ENCODE data around the gene SPN. TPM values are rescaled to one million over a fixed set of nuclear protein-coding genes. Genes with fewer than 3 reads are reported as not detected.
"Not testable (repeated sequence)": the region's sequence is repeated elsewhere in the genome, so short reads cannot be mapped to it uniquely, and the experiment has no call there.

SPN gene, protein sequence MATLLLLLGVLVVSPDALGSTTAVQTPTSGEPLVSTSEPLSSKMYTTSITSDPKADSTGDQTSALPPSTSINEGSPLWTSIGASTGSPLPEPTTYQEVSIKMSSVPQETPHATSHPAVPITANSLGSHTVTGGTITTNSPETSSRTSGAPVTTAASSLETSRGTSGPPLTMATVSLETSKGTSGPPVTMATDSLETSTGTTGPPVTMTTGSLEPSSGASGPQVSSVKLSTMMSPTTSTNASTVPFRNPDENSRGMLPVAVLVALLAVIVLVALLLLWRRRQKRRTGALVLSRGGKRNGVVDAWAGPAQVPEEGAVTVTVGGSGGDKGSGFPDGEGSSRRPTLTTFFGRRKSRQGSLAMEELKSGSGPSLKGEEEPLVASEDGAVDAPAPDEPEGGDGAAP
- 381 and 388 TPM in 2 replicates for total RNA-seq

DNA sequence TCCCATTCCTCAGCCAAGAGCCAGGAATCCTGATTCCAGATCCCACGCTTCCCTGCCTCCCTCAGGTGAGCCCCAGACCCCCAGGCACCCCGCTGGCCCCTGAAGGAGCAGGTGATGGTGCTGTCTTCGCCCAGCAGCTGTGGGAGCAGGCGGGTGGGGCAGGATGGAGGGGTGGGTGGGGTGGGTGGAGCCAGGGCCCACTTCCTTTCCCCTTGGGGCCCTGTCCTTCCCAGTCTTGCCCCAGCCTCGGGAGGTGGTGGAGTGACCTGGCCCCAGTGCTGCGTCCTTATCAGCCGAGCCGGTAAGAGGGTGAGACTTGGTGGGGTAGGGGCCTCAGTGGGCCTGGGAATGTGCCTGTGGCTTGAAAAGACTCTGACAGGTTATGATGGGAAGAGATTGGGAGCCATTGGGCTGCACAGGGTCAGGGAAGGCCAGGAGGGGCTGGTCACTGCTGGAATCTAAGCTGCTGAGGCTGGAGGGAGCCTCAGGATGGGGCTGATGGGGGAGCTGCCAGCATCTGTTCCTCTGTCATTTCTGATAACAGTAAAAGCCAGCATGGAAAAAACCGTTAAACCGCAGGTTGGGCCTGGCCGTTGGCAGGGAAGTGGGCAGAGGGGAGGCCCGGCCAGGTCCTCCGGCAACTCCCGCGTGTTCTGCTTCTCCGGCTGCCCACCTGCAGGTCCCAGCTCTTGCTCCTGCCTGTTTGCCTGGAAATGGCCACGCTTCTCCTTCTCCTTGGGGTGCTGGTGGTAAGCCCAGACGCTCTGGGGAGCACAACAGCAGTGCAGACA, at the start of gene SPN:
TSS of gene SPN (plus strand) at position 232 of the 791 bp plus-strand sequence. CDS start at position 714, 482 bp downstream.
- intact Hi-C loops (cut with micrococcal nuclease) = loop anchor here (1.0 to 5.0 kb wide), 3 partner anchors 22 to 68 kb away; no protein-coding TSS in a partner anchor

- intact Hi-C loops (cut with micrococcal nuclease) = loop anchor here (1.0 to 2.0 kb wide), 3 partner anchors 18 to 207 kb away; partner anchors contain the start of gene MVP
These were observed 49.6 kb upstream of the SPN start for GRCh38 chr16:29613307-29614057.

- intact Hi-C loops (cut with micrococcal nuclease) = not testable (repeated sequence)
These were observed 48.2 kb upstream of the SPN start for GRCh38 chr16:29614691-29615314.

DNA sequence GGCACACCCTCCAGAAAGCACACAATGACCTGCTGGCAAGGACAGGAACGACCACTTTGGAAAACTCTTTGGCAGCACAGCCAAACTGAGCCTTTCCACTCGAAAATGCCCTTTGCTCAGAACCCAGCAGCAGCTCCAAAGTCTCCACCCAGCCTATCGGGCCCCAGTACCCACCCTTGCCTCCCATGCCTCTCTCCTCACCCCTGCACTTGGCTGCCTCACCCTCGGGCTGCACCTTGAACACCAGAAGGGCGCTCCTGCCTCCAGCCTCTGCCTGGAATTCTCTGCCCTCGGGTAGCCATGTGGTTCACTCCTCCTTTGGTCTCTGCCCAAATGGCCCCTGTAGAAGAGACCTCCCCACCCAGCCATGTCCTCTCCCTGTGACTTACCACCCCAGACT, 46.9 kb upstream of the SPN start:
- intact Hi-C loops (cut with micrococcal nuclease) = not testable (repeated sequence)

DNA sequence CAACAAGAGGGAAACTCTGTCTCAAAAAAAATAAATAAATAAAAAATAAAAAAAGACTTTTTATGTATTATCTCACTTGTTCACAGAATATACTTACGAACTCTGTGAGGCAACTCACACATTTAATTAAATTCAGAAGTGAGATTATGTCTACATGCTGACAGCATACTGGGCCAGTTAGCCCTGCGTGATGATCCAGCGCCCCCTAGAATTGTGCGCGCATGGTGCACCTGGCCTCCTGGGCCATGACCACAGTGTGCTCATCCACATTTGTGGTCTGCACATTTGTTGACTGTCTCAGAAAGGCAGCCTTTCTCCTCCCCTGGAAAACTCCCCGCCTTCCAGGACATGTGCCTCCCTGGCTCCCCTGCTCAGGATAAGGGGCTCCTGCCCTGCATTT, 42.5 kb upstream of the SPN start:
- intact Hi-C loops (cut with micrococcal nuclease) = not testable (repeated sequence)

- intact Hi-C loops (cut with micrococcal nuclease) = not testable (repeated sequence)
These were observed 40.3 kb upstream of the SPN start for GRCh38 chr16:29622738-29623137.

GRCh38 chr16:29623253-29623652, 39.8 kb upstream of the SPN start:
- intact Hi-C loops (cut with micrococcal nuclease) = not testable (repeated sequence)

- intact Hi-C loops (cut with micrococcal nuclease) = loop anchor here (5.0 kb wide), 1 partner anchor 37 kb away; the partner anchor contains the start of gene SPN
These were observed 37.9 kb upstream of the SPN start for GRCh38 chr16:29625114-29625513.

DNA sequence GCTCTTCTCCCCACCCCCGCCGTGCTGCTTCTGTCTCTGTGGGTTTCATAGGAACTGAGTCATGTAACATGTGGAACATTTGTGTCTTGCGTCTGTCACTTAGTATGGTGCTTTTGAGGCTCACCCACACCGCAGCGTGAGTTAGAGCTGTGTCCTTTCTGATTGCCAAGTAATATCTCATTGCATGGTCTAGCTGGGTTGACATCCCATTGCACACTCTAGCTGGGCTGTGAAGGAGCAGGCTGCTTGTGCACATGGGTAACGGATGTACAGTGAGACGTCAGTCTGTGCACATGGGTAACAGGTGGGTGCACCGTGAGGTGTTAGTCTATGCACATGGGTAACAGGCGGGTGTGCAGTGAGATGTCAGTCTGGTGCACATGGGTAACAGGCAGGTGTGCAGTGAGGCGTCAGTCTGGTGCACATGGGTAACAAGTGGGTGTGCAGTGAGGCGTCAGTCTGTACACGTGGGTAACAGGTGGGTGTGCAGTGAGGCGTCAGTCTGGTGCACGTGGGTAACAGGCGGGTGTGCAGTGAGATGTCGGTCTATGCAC, 36.2 kb upstream of the SPN start:
- intact Hi-C loops (cut with micrococcal nuclease) = loop anchor here (5.0 kb wide), 1 partner anchor 35 kb away; the partner anchor contains the start of gene SPN

DNA sequence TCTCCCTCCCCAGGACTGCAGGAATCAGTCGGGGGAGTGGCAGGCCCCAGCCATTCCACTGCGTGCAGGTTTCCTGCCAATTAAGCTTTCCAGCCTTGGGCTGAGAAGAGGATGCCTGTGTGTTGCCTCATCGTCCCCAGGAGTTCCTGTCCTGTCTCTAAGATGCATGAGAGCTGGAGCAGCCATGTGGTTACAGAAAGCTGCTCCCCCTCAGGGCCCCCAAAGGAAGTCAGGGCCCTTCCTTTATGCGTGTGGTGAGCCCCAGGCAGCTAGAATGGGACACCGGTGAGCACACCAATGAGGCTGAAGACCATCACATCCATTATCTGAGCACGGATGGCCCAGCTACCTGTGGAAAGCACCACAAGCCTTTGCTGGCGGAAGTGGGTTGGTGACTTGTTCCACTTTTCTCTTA, 35.4 kb upstream of the SPN start:
- intact Hi-C loops (cut with micrococcal nuclease) = loop anchor here (5.0 kb wide), 1 partner anchor 35 kb away; the partner anchor contains the start of gene SPN

GRCh38 chr16:29628707-29629106, 34.3 kb upstream of the SPN start:
- intact Hi-C loops (cut with micrococcal nuclease) = loop anchor here (5.0 kb wide), 1 partner anchor 34 kb away; the partner anchor contains the start of gene SPN

GRCh38 chr16:29629318-29629717, 33.7 kb upstream of the SPN start:
- intact Hi-C loops (cut with micrococcal nuclease) = loop anchor here (5.0 kb wide), 1 partner anchor 33 kb away; the partner anchor contains the start of gene SPN

GRCh38 chr16:29631658-29632057, 31.4 kb upstream of the SPN start:
- intact Hi-C loops (cut with micrococcal nuclease) = not testable (repeated sequence)

- intact Hi-C loops (cut with micrococcal nuclease) = not testable (repeated sequence)
These were observed 27.1 kb upstream of the SPN start for GRCh38 chr16:29635902-29636301.

GRCh38 chr16:29636368-29636767, 26.7 kb upstream of the SPN start:
- intact Hi-C loops (cut with micrococcal nuclease) = not testable (repeated sequence)

DNA sequence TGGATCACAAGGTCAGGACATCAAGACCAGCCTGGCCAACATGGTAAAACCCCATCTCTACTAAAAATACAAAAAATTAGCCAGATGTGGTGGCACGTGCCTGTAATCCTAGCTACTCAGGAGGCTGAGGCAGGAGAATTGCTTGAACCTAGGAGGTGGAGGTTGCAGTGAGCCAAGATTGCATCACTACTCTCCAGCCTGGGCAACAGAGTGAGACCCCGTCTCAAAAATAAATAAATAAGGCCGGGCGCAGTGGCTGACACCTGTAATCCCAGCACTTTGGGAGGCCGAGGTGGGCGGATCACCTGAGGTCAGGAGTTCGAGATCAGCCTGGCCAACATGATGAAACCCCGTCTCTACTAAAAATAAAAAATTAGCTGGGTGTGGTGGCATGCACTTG, 24.3 kb upstream of the SPN start:
- intact Hi-C loops (cut with micrococcal nuclease) = not testable (repeated sequence)

DNA sequence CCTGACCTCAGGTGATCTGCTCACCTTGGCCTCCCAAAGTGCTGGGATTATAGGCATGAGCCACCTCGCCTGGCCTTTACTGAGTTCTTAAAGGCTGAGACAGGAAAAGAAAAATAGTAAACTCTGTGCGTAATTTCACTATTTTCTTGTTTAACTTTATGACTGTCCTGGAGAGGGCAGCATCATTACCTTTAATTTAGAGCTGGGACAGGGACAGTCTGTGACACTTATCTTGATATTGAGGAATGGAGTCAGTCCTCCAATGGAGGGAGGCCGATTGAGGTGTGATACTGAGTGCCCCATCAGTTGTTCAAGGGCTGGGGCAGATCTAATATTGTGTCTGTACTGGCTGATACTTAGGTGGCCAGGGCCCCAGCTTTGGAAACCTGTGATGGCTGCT, 21.5 kb upstream of the SPN start:
- intact Hi-C loops (cut with micrococcal nuclease) = loop anchor here (1.0 kb wide), 1 partner anchor 22 kb away; the partner anchor contains the start of gene SPN

- intact Hi-C loops (cut with micrococcal nuclease) = no loop called here
These were observed 19.5 kb upstream of the SPN start for GRCh38 chr16:29643596-29643995.

- intact Hi-C loops (cut with micrococcal nuclease) = no loop called here
These were observed 18.6 kb upstream of the SPN start for GRCh38 chr16:29644338-29644857.
